Cardiac muscle cell (in vitro differentiated cells and primary cell): ENCODE measurements around the gene TM4SF5. TPM values are rescaled to one million over a fixed set of nuclear protein-coding genes. Genes with fewer than 3 reads are reported as not detected.
A peak's percentile ranks its signal among the peaks of the same experiment; 100 is the strongest.

Source experiments
- DNase-seq, 2 donors: peaks; one replicate each; pipeline versions ENCODE4 v3.0.0 to v3.0.0-alpha.2; 2010 to 2017; ENCODE audit warnings: low read depth in 1 of 2, low spot score in 1 of 2
- H3K27ac ChIP-seq: fragments of 200-600 bp; sonication (generic); 2 replicates; pipeline ENCODE4 v1.5.1; 2016
- H3K27me3 ChIP-seq: fragments of 200-600 bp; sonication (generic); 2 replicates; pipeline ENCODE4 v1.6.0; 2016; ENCODE audit warnings: control low read depth
- H3K36me3 ChIP-seq: fragments of 200-600 bp; sonication (generic); 2 replicates; pipeline ENCODE4 v1.5.1; 2016; ENCODE audit warnings: control low read depth
- H3K4me1 ChIP-seq: fragments of 200-600 bp; sonication (generic); 2 replicates; pipeline ENCODE4 v1.8.1; 2017; ENCODE audit warnings: low read depth, mild to moderate bottlenecking, mixed run types
- H3K4me3 ChIP-seq: fragments of 200-600 bp; sonication (generic); 2 replicates; pipeline ENCODE4 v1.5.1; 2016; ENCODE audit warnings: mild to moderate bottlenecking
- H3K9me3 ChIP-seq: fragments of 200-600 bp; sonication (generic); 2 replicates; pipeline ENCODE4 v1.5.1; 2017; ENCODE audit warnings: low read depth, mild to moderate bottlenecking, control low read depth
- CTCF ChIP-seq: IDR thresholded peaks from 2 replicates; pipeline ENCODE4 v1.5.1; 2012; ENCODE audit warnings: low read depth, mild to moderate bottlenecking, low read length
- polyA plus RNA-seq: library from polyadenylated mRNA; unstranded; fragments of >200 nt; fragmentation: Nextera tagmentation; extraction: Ambion mirVana; gene quantifications from 2 replicates; pipeline ENCODE4 v1.2.1, GENCODE V29; 2016
- total RNA-seq: library from RNA; depleted of rRNA; stranded (reverse); fragments of >200 nt; gene quantifications from 2 replicates; pipeline ENCODE4 v1.2.3, GENCODE V29; 2016

The TM4SF5 gene
- total and polyA plus RNA-seq, 2 experiments from 2014 or later: not detected

GRCh38 chr17:4806777-4807604 is 35.3 kb downstream of the TM4SF5 start, which contains the start of gene PLD2:
TSS of gene PLD2 (plus strand) at chr17:4807152. CDS start at chr17:4807773, 621 bp downstream.
- H3K27ac ChIP-seq: no peak within 1 kb of the TSS
- no peaks in the 10 kb centered on the region for H3K27me3 ChIP-seq
- peak; percentile 83 to 94 for DNase-seq
- H3K36me3 ChIP-seq: no peaks in the 10 kb centered on the region
- no peaks in the 10 kb centered on the region for H3K9me3 ChIP-seq
- H3K4me3 ChIP-seq: peak within 1 kb of the TSS; percentile 52
- no peak for TF ChIP-seq CTCF
- H3K4me1 ChIP-seq: no peaks in the 10 kb centered on the region

GRCh38 chr17:4807605-4808377 is 36.1 kb downstream of the TM4SF5 start:
- no peak overlapping the region for H3K27ac ChIP-seq
- H3K9me3 ChIP-seq: no peaks in the 10 kb centered on the region
- H3K4me3 ChIP-seq: peak overlapping the region; percentile 52
- TF ChIP-seq CTCF: no peak
- no peaks in the 10 kb centered on the region for H3K36me3 ChIP-seq
- no peaks in the 10 kb centered on the region for H3K27me3 ChIP-seq
- peak; percentile 1 to 6 for DNase-seq
- H3K4me1 ChIP-seq: peaks cover 5% of the 10 kb centered on the region

GRCh38 chr17:4808378-4808767 is 36.7 kb downstream of the TM4SF5 start:
- peaks cover 9% of the 10 kb centered on the region for H3K4me1 ChIP-seq
- H3K27me3 ChIP-seq: no peaks in the 10 kb centered on the region
- DNase-seq: peak in 1 of 2 donors; percentile 11
- TF ChIP-seq CTCF: no peak
- no peaks in the 10 kb centered on the region for H3K9me3 ChIP-seq
- H3K27ac ChIP-seq: no peak overlapping the region
- H3K4me3 ChIP-seq: no peak overlapping the region
- no peaks in the 10 kb centered on the region for H3K36me3 ChIP-seq

- no peaks in the 10 kb centered on the region for H3K36me3 ChIP-seq
- no peak overlapping the region for H3K4me3 ChIP-seq
- DNase-seq: no peak
- H3K9me3 ChIP-seq: no peaks in the 10 kb centered on the region
- no peak for TF ChIP-seq CTCF
- H3K27me3 ChIP-seq: no peaks in the 10 kb centered on the region
- H3K27ac ChIP-seq: no peak overlapping the region
- H3K4me1 ChIP-seq: peaks cover 9% of the 10 kb centered on the region
Observed at GRCh38 chr17:4810696-4811290, 39.1 kb downstream of the TM4SF5 start.

- H3K27ac ChIP-seq: no peak overlapping the region
- no peaks in the 10 kb centered on the region for H3K27me3 ChIP-seq
- H3K36me3 ChIP-seq: peaks cover under 1% of the 10 kb centered on the region
- H3K4me3 ChIP-seq: no peak overlapping the region
- DNase-seq: no peak
- H3K4me1 ChIP-seq: peaks cover 9% of the 10 kb centered on the region
- no peak for TF ChIP-seq CTCF
- no peaks in the 10 kb centered on the region for H3K9me3 ChIP-seq
Observed at GRCh38 chr17:4811471-4811870, 39.8 kb downstream of the TM4SF5 start.
